NCI-H345 (cell line): ENCODE data around the gene CNNM1.

ENCODE experiments used
- DNase-seq: peaks from one replicate; lab custom pipeline; 2025; lab: John Stamatoyannopoulos, UW

Gene CNNM1

GRCh38 chr10:99329304-99329553, at the start of gene CNNM1:
Gene CNNM1, plus strand, starts transcription at chr10:99329356. Its CDS starts 32 bp downstream, at chr10:99329388.
- peak; percentile 64 for DNase-seq

GRCh38 chr10:99279626-99280111, 49.5 kb upstream of the CNNM1 start:
- DNase-seq: peak; percentile 53

- no peak for DNase-seq
Observed at GRCh38 chr10:99280472-99280871, 48.7 kb upstream of the CNNM1 start.

- no peak for DNase-seq
Observed at GRCh38 chr10:99285881-99286280, 43.3 kb upstream of the CNNM1 start.

GRCh38 chr10:99290306-99290705, 38.9 kb upstream of the CNNM1 start:
- DNase-seq: no peak

- no peak for DNase-seq
Observed at GRCh38 chr10:99292159-99292558, 37.0 kb upstream of the CNNM1 start.

- no peak for DNase-seq
Observed at GRCh38 chr10:99296605-99297004, 32.6 kb upstream of the CNNM1 start.

- no peak for DNase-seq
Observed at GRCh38 chr10:99297033-99297432, 32.1 kb upstream of the CNNM1 start.

GRCh38 chr10:99303899-99304861, 25.0 kb upstream of the CNNM1 start:
- DNase-seq: no peak

- DNase-seq: no peak
Observed at GRCh38 chr10:99304862-99305229, 24.3 kb upstream of the CNNM1 start.

GRCh38 chr10:99312501-99312900, 16.7 kb upstream of the CNNM1 start:
- DNase-seq: no peak

- DNase-seq: no peak
Observed at GRCh38 chr10:99315853-99316252, 13.3 kb upstream of the CNNM1 start.

- DNase-seq: no peak
Observed at GRCh38 chr10:99316374-99316773, 12.8 kb upstream of the CNNM1 start.

GRCh38 chr10:99318048-99318447, 11.1 kb upstream of the CNNM1 start:
- no peak for DNase-seq

- DNase-seq: no peak
Observed at GRCh38 chr10:99318475-99318874, 10.7 kb upstream of the CNNM1 start.

- no peak for DNase-seq
Observed at GRCh38 chr10:99325281-99325680, 3.9 kb upstream of the CNNM1 start.

- DNase-seq: no peak
Observed at GRCh38 chr10:99326871-99327270, 2.3 kb upstream of the CNNM1 start.

- DNase-seq: no peak
Observed at GRCh38 chr10:99328579-99329303, 415 bp upstream of the CNNM1 start.

- peak; percentile 48 for DNase-seq
Observed at GRCh38 chr10:99329554-99330346, 594 bp downstream of the CNNM1 start.

- peak; percentile 31 for DNase-seq
Observed at GRCh38 chr10:99330347-99330924, 1.3 kb downstream of the CNNM1 start.

- DNase-seq: no peak
Observed at GRCh38 chr10:99331207-99331803, 2.1 kb downstream of the CNNM1 start.
